GM23338 (cell line): ENCODE results near the gene PARP14. TPM values are rescaled to one million over a fixed set of nuclear protein-coding genes. Genes with fewer than 3 reads are reported as not detected.

Source experiments
- ATAC-seq: fragments of 200-7000 bp; cut with Tn5 transposase; 3 replicates; pipeline ENCODE4 v1.9.1; 2020
- DNase-seq: peaks from one replicate; pipeline ENCODE4 v3.0.0-alpha.2; 2015; ENCODE audit warnings: low spot score
- H2AFZ ChIP-seq: fragments of 200-600 bp; sonication (generic); 2 replicates; pipeline ENCODE4 v1.8.0; 2016; ENCODE audit warnings: antibody characterized with exemption, mild to moderate bottlenecking, moderate library complexity
- H3F3A ChIP-seq: fragments of 200-600 bp; sonication (generic); replicated peaks from 2 replicates; pipeline ENCODE4 v1.8.0; 2017; ENCODE audit warnings: antibody characterized with exemption, mixed run types, low read depth
- H3K27ac ChIP-seq: fragments of 200-600 bp; sonication (generic); 2 replicates; pipeline ENCODE4 v1.6.1; 2016; ENCODE audit warnings: low read depth
- H3K27me3 ChIP-seq: fragments of 200-600 bp; sonication (generic); 2 replicates; pipeline ENCODE4 v1.8.0; 2016; ENCODE audit warnings: mild to moderate bottlenecking, mixed run types, moderate library complexity; ENCODE audit not compliant: insufficient read depth
- H3K36me3 ChIP-seq: fragments of 200-600 bp; sonication (generic); 2 replicates; pipeline ENCODE4 v1.8.0; 2016; ENCODE audit warnings: mild to moderate bottlenecking; ENCODE audit not compliant: insufficient read depth
- H3K4me1 ChIP-seq: fragments of 200-600 bp; sonication (generic); 2 replicates; pipeline ENCODE4 v1.8.0; 2016; ENCODE audit warnings: mild to moderate bottlenecking, moderate library complexity; ENCODE audit not compliant: insufficient read depth
- H3K4me2 ChIP-seq: fragments of 200-600 bp; sonication (generic); 2 replicates; pipeline ENCODE4 v1.7.1; 2017; ENCODE audit warnings: mixed run types
- H3K4me3 ChIP-seq: fragments of 200-600 bp; sonication (generic); 2 replicates; pipeline ENCODE4 v1.6.1; 2016; ENCODE audit warnings: mixed run types
- H3K79me2 ChIP-seq: fragments of 200-600 bp; sonication (generic); replicated peaks from 2 replicates; pipeline ENCODE4 v1.8.0; 2017; ENCODE audit warnings: mild to moderate bottlenecking; ENCODE audit not compliant: insufficient read depth
- H3K9me2 ChIP-seq: fragments of 200-600 bp; sonication (generic); 2 replicates; pipeline ENCODE4 v1.8.0; 2017; ENCODE audit not compliant: insufficient read depth
- H4K20me1 ChIP-seq: fragments of 200-600 bp; sonication (generic); replicated peaks from 2 replicates; pipeline ENCODE4 v1.8.0; 2017; ENCODE audit warnings: mild to moderate bottlenecking; ENCODE audit not compliant: insufficient read depth
- H3K27ac Mint-ChIP-seq: 2 replicates; pipeline ENCODE4 v1.8.0; 2020; ENCODE audit warnings: inconsistent platforms, mild to moderate bottlenecking, moderate library complexity, mixed read lengths
- H3K27me3 Mint-ChIP-seq: 3 replicates; pipeline ENCODE4 v1.8.0; 2022; ENCODE audit warnings: low read depth, mild to moderate bottlenecking, moderate library complexity, mixed read lengths, inconsistent platforms; ENCODE audit not compliant: insufficient read depth, poor library complexity
- H3K36me3 Mint-ChIP-seq: 3 replicates; pipeline ENCODE4 v1.8.0; 2021; ENCODE audit warnings: low read depth, mild to moderate bottlenecking, inconsistent platforms, moderate library complexity, mixed read lengths
- H3K4me1 Mint-ChIP-seq: 3 replicates; pipeline ENCODE4 v1.8.0; 2020; ENCODE audit warnings: mild to moderate bottlenecking, inconsistent platforms, mixed read lengths
- H3K4me3 Mint-ChIP-seq: 3 replicates; pipeline ENCODE4 v1.8.0; 2021; ENCODE audit warnings: moderate library complexity, mild to moderate bottlenecking, inconsistent platforms, mixed read lengths
- H3K9me3 Mint-ChIP-seq: 3 replicates; pipeline ENCODE4 v1.8.0; 2020; ENCODE audit warnings: moderate library complexity, mild to moderate bottlenecking, inconsistent platforms, mixed read lengths
- CREB1 ChIP-seq: fragments of 250-450 bp; sonication (Bioruptor Pico); IDR thresholded peaks from 2 replicates; pipeline ENCODE4 v1.5.0; 2020; ENCODE audit warnings: low read depth, mild to moderate bottlenecking, moderate library complexity
- EZH2 ChIP-seq: fragments of 200-600 bp; sonication (generic); IDR thresholded peaks from one replicate; pipeline ENCODE4 v1.8.0; 2017; ENCODE audit warnings: antibody characterized with exemption, mild to moderate bottlenecking, low read depth; ENCODE audit not compliant: unreplicated experiment
- EZH2phosphoT487 ChIP-seq: fragments of 200-600 bp; sonication (generic); IDR thresholded peaks from one replicate; pipeline ENCODE4 v1.8.1; 2018; ENCODE audit warnings: antibody characterized with exemption; ENCODE audit not compliant: unreplicated experiment
- JUNB ChIP-seq: IDR thresholded peaks from one replicate; pipeline ENCODE4 v1.6.1; 2016; ENCODE audit warnings: antibody characterized with exemption; ENCODE audit not compliant: unreplicated experiment
- NANOG ChIP-seq: IDR thresholded peaks from 2 replicates; pipeline ENCODE4 v1.6.1; 2016; ENCODE audit warnings: antibody characterized with exemption, borderline replicate concordance
- POLR2AphosphoS5 ChIP-seq: IDR thresholded peaks from 2 replicates; pipeline ENCODE4 v1.6.1; 2016; ENCODE audit warnings: antibody characterized with exemption, low read depth
- STAT1 ChIP-seq: IDR thresholded peaks from one replicate; pipeline ENCODE4 v1.6.1; 2016; ENCODE audit warnings: antibody characterized with exemption; ENCODE audit not compliant: unreplicated experiment
- ZNF114 ChIP-seq: fragments of 250-450 bp; sonication (Bioruptor Pico); IDR thresholded peaks from 2 replicates; pipeline ENCODE4 v1.5.0; 2020; ENCODE audit warnings: mild to moderate bottlenecking, moderate library complexity
- ZNF331 ChIP-seq: fragments of 250-450 bp; sonication (Bioruptor Pico); IDR thresholded peaks from 2 replicates; pipeline ENCODE4 v1.5.0; 2020; ENCODE audit warnings: low read depth, mild to moderate bottlenecking, moderate library complexity
- polyA plus RNA-seq: library from polyadenylated mRNA; unstranded; fragments of >200 nt; fragmentation: Nextera tagmentation; extraction: Ambion mirVana; gene quantifications from 2 replicates; pipeline ENCODE4 v1.2.1, GENCODE V29; 2016
- total RNA-seq: library from RNA; depleted of rRNA; stranded (reverse); fragments of >200 nt; shearing (Covaris generic); gene quantifications from 2 replicates; pipeline ENCODE4 v1.2.3, GENCODE V29; 2014
- TF ChIP-seq, protein P1 (sequence below): fragments of 250-450 bp; sonication (Bioruptor Pico); IDR thresholded peaks from 2 replicates; pipeline ENCODE4 v1.5.0; 2020; ENCODE audit warnings: mild to moderate bottlenecking, moderate library complexity
- TF ChIP-seq, protein P2 (sequence below): IDR thresholded peaks from 2 replicates; pipeline ENCODE4 v1.6.1; 2016; ENCODE audit warnings: antibody characterized with exemption
- TF ChIP-seq, protein P3 (sequence below): IDR thresholded peaks from one replicate; pipeline ENCODE4 v1.6.1; 2018; ENCODE audit warnings: antibody characterized with exemption; ENCODE audit not compliant: unreplicated experiment
- TF ChIP-seq, protein P4 (sequence below), 2 experiments: fragments of 200-600 bp in 1 of 2; sonication (generic) in 1 of 2; conservative IDR thresholded peaks; 2 replicates each; pipeline versions ENCODE4 v1.5.1 to v1.6.1; 2016 to 2017; ENCODE audit warnings: antibody characterized with exemption in 2 of 2, low read depth in 2 of 2, mild to moderate bottlenecking in 2 of 2, moderate library complexity in 1 of 2

The PARP14 gene
- total and polyA plus RNA-seq, 2 experiments from 2014 or later, result 7.8 to 26.0 TPM

DNA sequence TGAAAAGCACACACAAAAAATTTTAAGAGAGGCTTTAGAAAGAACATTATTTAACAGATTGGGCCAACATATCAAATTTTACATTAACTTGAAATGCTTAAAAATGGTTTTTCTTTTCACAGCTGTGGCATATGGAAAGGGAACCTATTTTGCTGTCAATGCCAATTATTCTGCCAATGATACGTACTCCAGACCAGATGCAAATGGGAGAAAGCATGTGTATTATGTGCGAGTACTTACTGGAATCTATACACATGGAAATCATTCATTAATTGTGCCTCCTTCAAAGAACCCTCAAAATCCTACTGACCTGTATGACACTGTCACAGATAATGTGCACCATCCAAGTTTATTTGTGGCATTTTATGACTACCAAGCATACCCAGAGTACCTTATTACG is 47.5 kb downstream of the PARP14 start:
- Histone ChIP-seq H3K27me3 (no peaks in the 10 kb centered on the region), H3K4me1 (no peaks in the 10 kb centered on the region), H3K36me3 (peaks cover 4% of the 10 kb centered on the region; the same call in 1 of the 2 replicates), H3K79me2 (no peaks in the 10 kb centered on the region), H3F3A (no peaks in the 10 kb centered on the region), H4K20me1 (no peaks in the 10 kb centered on the region), H2AFZ (no peak overlapping the region), H3K4me3 (no peak overlapping the region), H3K9me2 (no peaks in the 10 kb centered on the region), H3K27ac (no peak overlapping the region), H3K4me2 (no peak overlapping the region)
- no peak for TF ChIP-seq ZNF331 (CRISPR knock-in tag)
- TF ChIP-seq EZH2phosphoT487, result no peak
- TF ChIP-seq, protein P1, sequence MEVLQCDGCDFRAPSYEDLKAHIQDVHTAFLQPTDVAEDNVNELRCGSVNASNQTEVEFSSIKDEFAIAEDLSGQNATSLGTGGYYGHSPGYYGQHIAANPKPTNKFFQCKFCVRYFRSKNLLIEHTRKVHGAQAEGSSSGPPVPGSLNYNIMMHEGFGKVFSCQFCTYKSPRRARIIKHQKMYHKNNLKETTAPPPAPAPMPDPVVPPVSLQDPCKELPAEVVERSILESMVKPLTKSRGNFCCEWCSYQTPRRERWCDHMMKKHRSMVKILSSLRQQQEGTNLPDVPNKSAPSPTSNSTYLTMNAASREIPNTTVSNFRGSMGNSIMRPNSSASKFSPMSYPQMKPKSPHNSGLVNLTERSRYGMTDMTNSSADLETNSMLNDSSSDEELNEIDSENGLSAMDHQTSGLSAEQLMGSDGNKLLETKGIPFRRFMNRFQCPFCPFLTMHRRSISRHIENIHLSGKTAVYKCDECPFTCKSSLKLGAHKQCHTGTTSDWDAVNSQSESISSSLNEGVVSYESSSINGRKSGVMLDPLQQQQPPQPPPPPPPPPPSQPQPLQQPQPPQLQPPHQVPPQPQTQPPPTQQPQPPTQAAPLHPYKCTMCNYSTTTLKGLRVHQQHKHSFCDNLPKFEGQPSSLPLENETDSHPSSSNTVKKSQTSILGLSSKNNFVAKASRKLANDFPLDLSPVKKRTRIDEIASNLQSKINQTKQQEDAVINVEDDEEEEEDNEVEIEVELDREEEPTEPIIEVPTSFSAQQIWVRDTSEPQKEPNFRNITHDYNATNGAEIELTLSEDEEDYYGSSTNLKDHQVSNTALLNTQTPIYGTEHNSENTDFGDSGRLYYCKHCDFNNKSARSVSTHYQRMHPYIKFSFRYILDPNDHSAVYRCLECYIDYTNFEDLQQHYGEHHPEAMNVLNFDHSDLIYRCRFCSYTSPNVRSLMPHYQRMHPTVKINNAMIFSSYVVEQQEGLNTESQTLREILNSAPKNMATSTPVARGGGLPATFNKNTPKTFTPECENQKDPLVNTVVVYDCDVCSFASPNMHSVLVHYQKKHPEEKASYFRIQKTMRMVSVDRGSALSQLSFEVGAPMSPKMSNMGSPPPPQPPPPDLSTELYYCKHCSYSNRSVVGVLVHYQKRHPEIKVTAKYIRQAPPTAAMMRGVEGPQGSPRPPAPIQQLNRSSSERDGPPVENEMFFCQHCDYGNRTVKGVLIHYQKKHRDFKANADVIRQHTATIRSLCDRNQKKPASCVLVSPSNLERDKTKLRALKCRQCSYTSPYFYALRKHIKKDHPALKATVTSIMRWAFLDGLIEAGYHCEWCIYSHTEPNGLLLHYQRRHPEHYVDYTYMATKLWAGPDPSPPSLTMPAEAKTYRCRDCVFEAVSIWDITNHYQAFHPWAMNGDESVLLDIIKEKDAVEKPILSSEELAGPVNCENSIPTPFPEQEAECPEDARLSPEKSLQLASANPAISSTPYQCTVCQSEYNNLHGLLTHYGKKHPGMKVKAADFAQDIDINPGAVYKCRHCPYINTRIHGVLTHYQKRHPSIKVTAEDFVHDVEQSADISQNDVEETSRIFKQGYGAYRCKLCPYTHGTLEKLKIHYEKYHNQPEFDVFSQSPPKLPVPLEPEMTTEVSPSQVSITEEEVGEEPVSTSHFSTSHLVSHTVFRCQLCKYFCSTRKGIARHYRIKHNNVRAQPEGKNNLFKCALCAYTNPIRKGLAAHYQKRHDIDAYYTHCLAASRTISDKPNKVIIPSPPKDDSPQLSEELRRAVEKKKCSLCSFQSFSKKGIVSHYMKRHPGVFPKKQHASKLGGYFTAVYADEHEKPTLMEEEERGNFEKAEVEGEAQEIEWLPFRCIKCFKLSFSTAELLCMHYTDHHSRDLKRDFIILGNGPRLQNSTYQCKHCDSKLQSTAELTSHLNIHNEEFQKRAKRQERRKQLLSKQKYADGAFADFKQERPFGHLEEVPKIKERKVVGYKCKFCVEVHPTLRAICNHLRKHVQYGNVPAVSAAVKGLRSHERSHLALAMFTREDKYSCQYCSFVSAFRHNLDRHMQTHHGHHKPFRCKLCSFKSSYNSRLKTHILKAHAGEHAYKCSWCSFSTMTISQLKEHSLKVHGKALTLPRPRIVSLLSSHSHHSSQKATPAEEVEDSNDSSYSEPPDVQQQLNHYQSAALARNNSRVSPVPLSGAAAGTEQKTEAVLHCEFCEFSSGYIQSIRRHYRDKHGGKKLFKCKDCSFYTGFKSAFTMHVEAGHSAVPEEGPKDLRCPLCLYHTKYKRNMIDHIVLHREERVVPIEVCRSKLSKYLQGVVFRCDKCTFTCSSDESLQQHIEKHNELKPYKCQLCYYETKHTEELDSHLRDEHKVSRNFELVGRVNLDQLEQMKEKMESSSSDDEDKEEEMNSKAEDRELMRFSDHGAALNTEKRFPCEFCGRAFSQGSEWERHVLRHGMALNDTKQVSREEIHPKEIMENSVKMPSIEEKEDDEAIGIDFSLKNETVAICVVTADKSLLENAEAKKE (CRISPR knock-in tag), result no peak
- TF ChIP-seq, protein P2, sequence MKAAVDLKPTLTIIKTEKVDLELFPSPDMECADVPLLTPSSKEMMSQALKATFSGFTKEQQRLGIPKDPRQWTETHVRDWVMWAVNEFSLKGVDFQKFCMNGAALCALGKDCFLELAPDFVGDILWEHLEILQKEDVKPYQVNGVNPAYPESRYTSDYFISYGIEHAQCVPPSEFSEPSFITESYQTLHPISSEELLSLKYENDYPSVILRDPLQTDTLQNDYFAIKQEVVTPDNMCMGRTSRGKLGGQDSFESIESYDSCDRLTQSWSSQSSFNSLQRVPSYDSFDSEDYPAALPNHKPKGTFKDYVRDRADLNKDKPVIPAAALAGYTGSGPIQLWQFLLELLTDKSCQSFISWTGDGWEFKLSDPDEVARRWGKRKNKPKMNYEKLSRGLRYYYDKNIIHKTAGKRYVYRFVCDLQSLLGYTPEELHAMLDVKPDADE, result no peak
- no peak for TF ChIP-seq NANOG
- no peak for TF ChIP-seq ZNF114
- no peak for TF ChIP-seq STAT1
- TF ChIP-seq CREB1 (CRISPR knock-in tag), result no peak
- TF ChIP-seq EZH2, result no peak
- no peak for TF ChIP-seq POLR2AphosphoS5
- no peak for TF ChIP-seq JUNB
- TF ChIP-seq, protein P3, sequence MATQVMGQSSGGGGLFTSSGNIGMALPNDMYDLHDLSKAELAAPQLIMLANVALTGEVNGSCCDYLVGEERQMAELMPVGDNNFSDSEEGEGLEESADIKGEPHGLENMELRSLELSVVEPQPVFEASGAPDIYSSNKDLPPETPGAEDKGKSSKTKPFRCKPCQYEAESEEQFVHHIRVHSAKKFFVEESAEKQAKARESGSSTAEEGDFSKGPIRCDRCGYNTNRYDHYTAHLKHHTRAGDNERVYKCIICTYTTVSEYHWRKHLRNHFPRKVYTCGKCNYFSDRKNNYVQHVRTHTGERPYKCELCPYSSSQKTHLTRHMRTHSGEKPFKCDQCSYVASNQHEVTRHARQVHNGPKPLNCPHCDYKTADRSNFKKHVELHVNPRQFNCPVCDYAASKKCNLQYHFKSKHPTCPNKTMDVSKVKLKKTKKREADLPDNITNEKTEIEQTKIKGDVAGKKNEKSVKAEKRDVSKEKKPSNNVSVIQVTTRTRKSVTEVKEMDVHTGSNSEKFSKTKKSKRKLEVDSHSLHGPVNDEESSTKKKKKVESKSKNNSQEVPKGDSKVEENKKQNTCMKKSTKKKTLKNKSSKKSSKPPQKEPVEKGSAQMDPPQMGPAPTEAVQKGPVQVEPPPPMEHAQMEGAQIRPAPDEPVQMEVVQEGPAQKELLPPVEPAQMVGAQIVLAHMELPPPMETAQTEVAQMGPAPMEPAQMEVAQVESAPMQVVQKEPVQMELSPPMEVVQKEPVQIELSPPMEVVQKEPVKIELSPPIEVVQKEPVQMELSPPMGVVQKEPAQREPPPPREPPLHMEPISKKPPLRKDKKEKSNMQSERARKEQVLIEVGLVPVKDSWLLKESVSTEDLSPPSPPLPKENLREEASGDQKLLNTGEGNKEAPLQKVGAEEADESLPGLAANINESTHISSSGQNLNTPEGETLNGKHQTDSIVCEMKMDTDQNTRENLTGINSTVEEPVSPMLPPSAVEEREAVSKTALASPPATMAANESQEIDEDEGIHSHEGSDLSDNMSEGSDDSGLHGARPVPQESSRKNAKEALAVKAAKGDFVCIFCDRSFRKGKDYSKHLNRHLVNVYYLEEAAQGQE, result no peak
- TF ChIP-seq, protein P4, sequence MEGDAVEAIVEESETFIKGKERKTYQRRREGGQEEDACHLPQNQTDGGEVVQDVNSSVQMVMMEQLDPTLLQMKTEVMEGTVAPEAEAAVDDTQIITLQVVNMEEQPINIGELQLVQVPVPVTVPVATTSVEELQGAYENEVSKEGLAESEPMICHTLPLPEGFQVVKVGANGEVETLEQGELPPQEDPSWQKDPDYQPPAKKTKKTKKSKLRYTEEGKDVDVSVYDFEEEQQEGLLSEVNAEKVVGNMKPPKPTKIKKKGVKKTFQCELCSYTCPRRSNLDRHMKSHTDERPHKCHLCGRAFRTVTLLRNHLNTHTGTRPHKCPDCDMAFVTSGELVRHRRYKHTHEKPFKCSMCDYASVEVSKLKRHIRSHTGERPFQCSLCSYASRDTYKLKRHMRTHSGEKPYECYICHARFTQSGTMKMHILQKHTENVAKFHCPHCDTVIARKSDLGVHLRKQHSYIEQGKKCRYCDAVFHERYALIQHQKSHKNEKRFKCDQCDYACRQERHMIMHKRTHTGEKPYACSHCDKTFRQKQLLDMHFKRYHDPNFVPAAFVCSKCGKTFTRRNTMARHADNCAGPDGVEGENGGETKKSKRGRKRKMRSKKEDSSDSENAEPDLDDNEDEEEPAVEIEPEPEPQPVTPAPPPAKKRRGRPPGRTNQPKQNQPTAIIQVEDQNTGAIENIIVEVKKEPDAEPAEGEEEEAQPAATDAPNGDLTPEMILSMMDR (conservative IDR thresholded peaks at IDR 0.05; ENCODE audit: low read depth in 2 of 2), result no peak
- peaks cover 12% of the 10 kb centered on the region for H3K27me3 Mint-ChIP-seq
- DNase-seq, result no peak
- H3K27ac Mint-ChIP-seq, result no peak overlapping the region
- H3K36me3 Mint-ChIP-seq, result peaks cover 47% of the 10 kb centered on the region
- ATAC-seq, result no peak
- H3K9me3 Mint-ChIP-seq, result peaks cover 45% of the 10 kb centered on the region
- peaks cover 6% of the 10 kb centered on the region; the same call in 2 of the 3 replicates for H3K4me1 Mint-ChIP-seq
- H3K4me3 Mint-ChIP-seq, result no peak overlapping the region
